ENCODE data around the gene CCDC195.

Gene CCDC195, protein sequence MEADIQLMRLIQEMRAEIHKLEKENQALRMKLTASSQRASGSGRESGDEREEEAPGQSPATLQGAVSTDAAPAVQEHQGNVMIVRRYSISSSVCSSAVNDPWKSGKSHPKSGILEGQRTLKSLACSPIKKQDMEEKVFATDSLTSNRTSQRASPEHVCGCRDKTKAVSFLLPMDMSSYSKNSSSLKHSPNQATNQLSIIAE

DNA sequence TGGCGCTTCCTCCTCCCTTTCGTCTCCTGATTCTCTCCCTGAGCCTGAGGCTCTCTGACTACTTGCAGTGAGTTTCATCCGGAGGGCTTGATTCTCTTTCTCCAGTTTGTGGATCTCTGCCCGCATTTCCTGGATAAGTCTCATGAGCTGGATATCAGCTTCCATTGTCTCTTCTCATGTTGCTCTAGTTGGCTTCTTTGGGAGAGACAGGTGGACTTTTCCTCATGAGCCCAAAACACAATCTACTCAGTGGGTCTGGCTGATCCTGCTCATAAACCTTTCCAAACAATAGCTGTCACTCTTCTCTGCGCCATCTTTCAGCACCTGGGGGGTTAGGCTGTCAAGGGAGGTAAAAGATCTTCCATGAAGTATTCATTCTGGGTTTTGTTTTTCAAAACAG is at the start of gene CCDC195:
TSS of gene CCDC195 (minus strand) at position 165 of the 400 bp plus-strand sequence. CDS start at position 165, 0 bp downstream.
- in situ Hi-C loops (cut with MboI; ENCODE audit: low sequenced_read_pairs), result no loop called here

DNA sequence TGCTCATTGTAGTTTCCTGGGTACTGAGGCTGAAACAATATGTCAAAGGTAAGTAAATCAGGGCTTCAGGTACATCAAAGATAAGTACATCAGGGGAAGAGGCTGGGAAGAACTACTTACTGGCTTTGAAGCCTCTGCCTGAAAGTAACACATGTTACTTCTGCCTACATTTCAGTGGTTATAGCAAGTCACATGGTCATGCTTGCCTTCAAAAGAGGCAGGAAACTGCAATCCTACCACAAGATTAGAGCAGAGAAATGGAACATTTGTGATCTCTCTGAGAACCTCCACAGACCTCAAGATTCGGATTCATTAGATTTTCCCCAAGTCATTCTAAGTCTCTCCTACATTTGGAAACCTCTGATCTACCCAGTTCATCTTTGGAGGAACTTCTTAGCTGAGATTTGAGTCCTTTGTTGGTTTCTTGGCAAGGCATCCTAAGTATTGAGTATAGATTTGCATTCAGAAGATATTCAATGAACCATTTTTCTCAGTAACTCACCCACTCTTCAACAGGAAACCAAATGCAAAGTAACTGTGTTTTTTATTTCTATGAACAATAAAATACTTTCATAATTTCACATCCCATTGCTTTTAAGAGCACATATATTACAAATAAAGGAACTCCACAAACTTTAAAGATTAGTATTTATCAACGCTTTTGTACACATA is 48.5 kb upstream of the CCDC195 start:
- in situ Hi-C loops (cut with MboI; ENCODE audit: low sequenced_read_pairs), result no loop called here

DNA sequence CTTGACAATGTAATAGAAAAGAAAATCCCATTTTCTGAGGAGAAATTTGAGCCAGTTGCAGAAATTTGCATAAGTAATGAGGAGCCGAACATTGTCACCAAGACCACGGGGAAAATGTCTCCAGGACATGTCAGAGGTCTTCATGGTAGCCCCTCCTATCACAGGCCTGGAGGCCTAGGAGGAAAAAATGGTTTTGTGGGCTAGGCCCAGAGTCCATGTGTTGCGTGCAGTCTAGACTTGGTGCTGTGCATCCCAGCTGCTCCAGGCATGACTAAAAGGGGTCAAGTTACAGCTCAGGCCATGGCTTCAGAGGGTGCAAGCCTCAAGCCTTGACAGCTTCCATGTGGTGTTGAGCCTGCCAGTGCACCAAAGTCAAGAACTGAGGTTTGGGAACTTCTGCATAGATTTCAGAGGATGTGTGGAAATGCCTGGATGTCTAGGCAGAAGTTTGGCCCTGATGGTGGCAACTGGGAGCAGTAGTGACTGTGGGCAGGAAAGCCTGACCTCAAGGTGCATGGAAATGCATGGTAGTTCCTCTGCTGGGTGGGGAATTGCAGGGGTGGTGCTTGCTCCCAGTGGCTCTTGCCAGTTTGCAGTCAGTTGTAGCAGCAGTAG is 41.9 kb upstream of the CCDC195 start:
- in situ Hi-C loops (cut with MboI; ENCODE audit: low sequenced_read_pairs), result no loop called here

DNA sequence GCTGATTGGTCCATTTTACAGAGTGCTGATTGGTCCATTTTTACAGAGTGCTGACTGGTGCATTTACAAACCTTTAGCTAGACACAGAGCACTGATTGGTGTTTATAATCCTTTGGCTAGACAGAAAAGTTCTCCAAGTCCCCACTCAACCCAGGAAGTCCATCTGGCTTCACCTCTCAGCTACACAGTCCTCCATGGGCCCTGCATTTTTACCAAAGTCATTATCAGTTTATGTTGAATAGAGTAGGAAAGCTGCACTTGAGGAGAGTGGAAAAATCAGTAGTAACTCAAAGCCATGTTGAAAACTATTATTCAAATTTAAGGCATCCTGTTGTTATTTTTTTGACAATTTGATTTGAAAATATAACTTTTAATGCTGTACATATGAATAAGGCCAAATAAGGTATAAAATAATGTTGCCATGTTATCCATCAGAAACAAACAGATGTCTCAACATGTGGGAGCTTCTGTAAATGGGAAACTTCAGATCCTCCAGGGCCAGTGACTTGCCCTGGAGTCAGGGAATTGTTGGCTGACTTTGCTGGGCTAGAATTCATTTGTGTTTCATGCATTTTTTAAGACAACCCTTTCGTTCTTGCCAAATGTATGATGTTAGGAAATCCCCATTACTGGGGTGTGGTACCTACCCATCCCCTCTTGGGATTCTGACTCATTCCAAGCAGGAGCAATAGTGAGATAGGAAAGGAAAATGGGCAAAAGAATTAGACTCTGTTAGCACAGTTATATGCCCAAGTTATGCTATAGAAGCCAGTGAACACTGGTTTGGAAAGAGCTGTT is 37.8 kb upstream of the CCDC195 start:
- in situ Hi-C loops (cut with MboI; ENCODE audit: low sequenced_read_pairs), result no loop called here

DNA sequence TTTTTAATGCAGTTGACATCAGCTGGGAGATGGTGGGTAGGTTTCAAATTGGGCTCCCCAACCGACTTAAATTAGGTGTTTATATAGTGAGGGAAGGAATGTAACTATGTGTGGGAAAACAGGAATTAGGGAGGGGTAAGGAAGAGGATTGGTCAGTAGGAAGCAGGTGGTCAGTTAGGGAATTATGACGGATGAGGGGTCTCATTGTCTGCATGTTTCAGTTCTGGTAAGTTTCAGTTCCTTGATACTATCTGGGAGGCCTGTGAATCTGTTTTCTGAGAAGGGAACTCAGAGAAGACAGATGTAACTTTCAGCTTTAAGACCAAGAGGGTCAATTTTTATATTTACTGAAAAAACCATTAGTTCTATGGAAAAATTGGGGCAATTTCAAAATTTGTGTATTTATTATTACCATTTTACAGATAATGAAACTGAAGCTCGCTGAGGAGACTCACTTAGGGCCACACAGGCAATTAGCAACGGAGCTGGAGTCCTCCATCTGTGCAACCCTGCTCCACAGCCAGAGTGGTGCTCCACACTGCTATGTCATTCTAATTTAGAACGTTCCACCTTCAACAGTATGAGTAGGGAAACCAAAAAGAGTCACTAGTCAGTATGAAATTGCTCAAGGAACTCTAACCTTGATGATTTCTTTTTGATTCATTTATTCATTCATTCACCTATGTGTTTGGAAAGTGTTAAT is 36.0 kb upstream of the CCDC195 start:
- in situ Hi-C loops (cut with MboI; ENCODE audit: low sequenced_read_pairs), result no loop called here

DNA sequence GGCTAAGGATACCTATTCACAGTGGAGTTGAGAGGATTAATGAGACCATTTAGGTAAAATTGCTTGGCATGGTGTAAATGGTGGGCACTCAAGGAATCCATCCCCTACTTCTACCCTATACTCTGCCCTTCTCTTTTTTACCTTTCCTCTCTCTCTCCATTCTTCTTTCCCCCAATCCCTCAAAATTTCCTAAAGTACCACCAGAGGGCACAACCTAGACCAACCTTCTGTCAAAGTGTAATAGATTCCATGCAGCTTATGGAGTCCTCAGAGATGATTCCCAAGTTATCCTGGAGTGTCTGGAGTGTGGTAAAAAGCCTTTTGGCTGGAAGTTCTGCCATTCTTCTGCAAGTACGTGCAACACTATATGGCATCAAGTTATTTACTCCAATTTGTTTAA is 33.0 kb upstream of the CCDC195 start:
- in situ Hi-C loops (cut with MboI; ENCODE audit: low sequenced_read_pairs), result no loop called here

DNA sequence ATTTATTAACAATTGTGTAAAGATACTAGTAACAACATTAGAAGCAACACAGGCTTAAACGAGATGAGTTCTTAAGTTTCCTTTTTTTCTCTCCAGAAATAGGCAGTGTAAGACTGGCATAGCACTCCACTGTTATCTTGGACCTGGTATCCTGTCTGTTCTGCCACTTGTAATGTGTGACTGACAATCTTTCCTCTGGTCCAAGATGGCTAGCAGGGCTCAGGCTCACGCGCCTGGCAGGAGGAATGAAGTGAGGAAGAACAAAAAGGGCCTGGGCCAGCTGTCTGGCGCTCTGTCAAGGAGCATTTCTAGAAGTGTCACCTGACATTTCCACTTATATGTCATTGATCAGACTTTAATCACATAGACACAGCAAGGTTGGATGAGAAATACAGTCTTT is 31.6 kb upstream of the CCDC195 start:
- in situ Hi-C loops (cut with MboI; ENCODE audit: low sequenced_read_pairs), result no loop called here

DNA sequence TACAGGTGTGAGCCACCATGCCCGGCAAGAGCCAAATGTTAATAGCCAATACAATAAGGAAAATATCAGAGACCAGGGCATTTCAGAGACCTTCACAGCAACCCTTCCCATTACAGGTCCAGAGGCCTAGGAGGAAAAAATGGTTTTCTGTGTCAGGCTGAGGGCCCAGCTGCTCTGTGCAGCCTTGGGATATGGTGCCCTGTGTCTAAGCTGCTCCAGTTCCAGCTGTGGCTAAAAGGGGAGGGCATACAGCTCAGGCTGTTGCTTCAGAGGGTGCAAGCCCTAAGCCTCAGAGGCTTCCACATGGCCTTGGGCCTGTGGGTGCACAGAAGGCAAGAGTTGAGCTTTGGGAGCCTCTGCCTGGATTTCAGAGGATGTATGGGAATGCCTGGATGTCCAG is 20.1 kb upstream of the CCDC195 start:
- in situ Hi-C loops (cut with MboI; ENCODE audit: low sequenced_read_pairs), result no loop called here

DNA sequence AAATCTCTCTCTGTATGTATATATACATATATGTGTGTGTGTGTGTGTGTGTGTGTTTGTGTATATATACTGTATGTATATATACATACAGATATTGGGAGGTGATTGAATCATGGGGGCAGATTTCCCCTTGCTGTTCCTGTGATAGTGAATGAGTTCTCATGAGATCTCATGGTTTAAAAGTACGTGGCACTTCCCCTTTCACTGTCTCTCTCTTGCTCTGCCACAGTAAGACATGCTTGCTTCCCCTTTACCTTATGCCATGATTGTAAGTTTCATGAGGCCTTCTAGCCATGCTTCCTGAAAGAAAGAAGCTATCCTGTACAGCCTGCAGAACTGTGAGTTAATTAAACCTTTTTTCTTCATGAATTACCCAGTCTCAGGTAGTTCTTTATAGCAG is 18.8 kb upstream of the CCDC195 start:
- in situ Hi-C loops (cut with MboI; ENCODE audit: low sequenced_read_pairs), result no loop called here

DNA sequence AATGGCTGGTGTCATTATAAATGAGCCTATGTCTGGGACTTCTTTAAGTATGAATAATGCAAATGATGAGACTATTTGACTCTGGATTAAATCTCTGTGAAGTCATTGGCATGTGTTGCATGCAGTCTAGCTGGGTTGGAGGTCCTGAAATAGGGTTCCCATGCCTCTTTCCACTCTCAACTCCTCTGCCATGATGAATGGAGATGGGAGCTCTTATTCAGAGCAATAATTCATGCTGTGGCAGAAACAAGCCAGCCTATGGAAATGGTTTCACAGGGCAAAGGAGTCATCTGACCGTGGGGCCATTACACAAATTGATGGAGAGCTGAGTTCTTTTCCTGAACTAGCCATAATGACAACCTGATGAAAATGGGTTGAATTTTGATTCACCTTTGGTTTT is 15.5 kb upstream of the CCDC195 start:
- in situ Hi-C loops (cut with MboI; ENCODE audit: low sequenced_read_pairs), result no loop called here

DNA sequence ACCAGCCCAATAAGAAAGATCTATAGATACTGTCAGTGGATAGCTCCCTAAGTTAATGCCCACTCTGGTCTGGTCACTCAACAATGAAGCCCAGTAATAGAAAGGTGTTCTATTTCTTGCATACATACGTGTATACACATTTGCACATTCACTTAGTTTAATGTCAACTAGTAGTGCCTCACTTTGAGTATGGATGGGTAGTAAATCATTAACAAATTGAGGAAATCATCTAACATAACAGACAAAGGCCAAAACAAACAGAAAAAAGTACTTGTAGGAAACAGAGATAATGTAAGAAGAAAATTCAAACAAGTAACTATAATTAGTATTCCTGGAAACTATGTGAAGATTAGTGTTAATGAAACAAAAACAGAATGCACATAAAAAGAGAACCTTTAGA is 13.3 kb upstream of the CCDC195 start:
- in situ Hi-C loops (cut with MboI; ENCODE audit: low sequenced_read_pairs), result no loop called here

DNA sequence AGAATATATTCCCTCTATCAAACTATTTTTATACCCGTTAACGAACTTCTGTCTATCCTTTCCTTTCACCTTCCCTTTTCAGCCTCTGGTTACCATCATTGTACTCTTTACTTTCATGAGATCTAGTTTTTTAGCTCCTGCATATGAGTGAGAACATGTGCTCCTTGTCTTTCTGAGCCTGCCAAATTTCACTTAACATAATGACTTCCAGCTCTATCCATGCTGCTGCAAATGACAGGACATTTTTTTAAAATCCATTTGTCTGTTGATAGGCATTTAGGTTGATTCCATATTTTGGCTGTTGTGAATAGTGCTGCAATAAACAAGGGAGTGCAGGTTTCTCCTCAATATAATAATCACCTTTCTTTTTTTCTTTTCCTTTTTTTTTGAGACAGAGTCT is 8.2 kb upstream of the CCDC195 start:
- in situ Hi-C loops (cut with MboI; ENCODE audit: low sequenced_read_pairs), result no loop called here

DNA sequence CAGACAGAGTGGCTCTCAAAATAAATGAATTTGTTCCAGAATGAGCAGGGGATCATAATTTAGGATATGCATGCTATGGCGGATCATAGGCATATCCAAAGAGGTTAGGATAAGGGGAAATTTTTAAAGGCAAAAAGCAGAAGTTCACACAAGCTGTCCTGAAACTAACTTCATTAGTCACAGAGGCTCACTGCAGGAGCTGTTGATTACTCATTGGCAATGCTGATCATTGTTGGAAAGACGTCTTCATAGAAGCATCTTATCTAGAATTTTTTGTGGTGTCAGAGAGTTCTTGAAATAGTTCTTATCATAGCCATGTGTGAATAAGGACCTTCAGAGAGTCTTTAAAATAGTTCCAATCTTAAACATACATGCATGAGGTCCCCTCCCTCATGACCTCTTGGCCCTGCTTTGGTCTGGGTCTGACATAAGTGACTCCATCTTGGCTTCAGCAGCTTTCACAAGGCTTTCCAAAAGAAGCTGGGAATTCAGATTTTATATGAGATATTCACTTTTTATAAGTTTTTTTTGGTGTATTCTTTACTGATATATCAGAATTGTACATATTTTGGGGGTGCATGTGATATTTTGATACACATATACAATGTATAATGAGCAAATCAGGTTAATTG is 7.5 kb upstream of the CCDC195 start:
- in situ Hi-C loops (cut with MboI; ENCODE audit: low sequenced_read_pairs), result no loop called here

DNA sequence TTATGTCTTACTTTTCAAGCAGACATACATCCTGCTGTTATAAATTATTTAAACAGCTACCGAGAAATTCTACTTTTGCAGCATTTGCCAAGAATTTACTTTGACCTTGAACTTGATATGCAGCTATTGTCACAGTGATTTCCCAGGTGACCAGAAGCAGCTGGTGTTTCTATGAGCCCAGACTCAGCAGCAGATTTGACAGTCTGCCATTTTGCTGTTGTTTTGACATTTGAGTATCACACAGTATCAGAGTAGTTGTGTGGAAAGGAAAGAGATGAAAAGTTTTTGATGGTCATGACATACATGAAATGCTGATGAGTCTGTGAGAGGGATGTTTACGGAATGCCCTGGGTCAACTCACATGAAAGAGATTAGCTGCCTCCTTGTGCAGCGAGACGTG is 6.6 kb upstream of the CCDC195 start:
- in situ Hi-C loops (cut with MboI; ENCODE audit: low sequenced_read_pairs), result no loop called here

DNA sequence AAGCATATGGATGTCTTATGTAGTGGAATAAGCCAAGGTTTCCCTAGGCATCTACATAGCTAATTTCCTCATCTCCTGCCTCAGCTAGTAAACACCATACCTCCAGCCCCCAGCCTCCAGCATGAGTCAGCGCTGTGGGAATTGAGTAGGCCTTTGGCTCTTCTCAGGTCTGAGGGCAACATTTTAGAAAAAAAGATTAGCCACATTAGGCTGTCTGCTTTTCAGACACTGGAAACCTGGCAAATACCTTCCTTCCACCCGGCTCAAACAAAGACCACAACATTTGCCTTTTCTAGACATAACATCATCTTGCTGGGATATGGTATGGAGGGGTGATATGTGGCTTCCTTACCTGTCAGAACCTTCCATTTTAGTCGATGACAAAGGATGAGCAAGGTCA is 6.1 kb upstream of the CCDC195 start:
- in situ Hi-C loops (cut with MboI; ENCODE audit: low sequenced_read_pairs), result no loop called here

DNA sequence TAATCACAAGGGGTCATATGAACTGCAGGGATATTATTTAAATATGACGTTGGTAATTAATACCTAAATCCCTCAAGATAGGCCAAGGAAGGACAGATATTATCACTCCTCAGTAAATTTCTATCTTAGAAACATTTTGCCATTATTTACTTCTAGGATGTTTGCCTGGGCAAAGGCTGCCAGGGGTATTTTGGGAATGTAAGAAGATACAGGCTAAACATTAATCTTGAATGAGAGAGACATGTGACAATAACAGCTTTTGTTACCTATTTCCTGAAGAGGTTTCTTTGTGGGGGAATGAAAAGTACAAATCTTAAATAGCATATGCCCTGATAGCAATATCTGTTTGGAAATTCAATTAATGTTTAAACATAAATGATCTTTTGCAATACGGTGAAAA is 756 bp upstream of the CCDC195 start:
- in situ Hi-C loops (cut with MboI; ENCODE audit: low sequenced_read_pairs), result no loop called here

DNA sequence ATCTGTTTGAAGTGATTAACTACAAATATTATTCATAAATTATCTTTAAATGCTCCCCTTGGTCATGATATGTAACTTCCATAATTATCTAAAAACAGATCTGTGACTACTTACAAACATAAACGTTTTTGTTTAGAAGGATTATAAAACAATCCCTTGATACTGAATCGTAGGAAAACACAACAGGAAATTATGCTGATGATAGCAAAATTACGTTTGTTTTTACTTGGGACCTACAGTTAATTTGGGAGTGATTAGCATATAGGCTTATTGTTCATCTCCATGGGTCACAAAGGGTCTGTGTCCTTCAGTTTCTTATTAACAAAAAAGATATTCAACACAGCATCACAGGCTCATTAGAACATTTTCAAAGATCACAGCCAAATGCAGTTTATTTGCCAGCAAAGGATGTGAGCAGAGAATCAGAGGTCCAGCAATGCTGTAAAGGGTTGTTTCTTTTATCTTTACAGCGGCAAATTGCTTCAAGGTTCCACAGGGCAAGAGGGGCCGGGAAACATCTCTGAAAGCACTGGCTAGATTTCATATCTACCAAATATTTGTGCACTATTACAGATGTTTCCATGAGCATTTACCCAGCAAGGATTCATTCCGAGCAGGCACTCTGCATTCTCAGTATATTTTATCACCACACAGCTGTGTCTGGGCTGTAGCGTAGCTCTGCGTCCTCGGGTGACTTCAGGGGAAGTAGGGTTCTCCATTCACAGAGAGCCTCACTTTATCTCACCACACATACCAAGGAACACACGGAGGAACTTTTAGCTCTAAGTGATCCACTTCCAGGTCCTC is 4.1 kb downstream of the CCDC195 start:
- in situ Hi-C loops (cut with MboI; ENCODE audit: low sequenced_read_pairs), result no loop called here

DNA sequence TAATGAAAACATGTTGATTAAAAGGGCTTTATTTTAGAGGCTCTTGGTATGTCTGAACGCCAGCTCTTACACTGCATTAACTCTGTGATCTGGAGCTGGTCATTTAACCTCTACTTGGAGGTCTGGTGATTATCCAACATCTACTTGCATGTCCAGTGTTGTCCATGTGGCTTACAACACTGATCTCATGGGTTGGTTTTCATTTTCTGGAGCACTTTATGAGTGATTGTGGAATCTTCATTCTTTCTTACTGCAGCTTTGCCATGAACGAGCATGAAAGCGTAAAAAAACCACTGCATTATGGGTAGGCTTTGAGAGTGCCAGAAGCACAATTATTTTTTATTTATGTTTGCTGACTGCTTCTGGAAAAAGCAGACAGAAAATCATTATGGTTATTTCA is 4.8 kb downstream of the CCDC195 start:
- in situ Hi-C loops (cut with MboI; ENCODE audit: low sequenced_read_pairs), result no loop called here

DNA sequence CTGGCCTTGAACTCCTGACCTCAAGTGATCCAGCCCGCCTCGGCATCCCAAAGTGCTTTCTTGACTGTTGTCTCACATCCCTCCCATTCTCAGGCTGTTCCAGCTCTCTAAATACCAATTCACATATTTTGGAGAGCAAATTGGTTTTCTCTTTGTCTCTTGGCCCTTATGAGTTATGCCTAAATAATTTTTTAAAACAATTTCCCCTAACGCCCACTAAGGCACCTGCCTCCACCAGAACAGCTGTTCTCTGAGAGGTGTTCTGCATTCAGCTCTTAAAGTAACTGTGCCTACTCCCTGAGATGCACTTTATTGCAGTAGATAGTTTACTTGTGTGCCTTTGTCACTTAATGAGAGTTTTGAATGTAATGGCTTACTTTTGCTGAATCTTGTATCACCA is 6.9 kb downstream of the CCDC195 start:
- in situ Hi-C loops (cut with MboI; ENCODE audit: low sequenced_read_pairs), result no loop called here

DNA sequence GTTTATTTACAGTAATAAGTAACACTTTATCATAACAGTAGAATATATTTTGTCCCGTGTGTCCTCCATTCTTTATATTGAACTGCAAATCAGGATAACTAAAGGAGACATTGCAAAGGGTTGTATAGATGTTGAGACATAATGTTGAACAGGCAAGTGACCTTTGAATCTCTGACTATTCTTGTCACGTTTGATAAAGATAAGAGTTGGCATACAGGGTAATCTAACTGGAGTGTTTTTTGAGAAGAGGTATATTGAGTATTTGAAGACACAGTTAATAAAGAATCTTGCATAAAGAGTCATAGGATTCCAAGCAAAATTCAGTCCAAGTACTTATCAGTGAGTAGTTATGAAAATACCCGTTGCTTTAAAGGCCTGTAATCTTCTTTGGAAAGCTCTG is 21.7 kb downstream of the CCDC195 start:
- in situ Hi-C loops (cut with MboI; ENCODE audit: low sequenced_read_pairs), result no loop called here

All from hTERT RPE-1 (cell line).